NB4 (cell line): Measurements from ENCODE around the gene CEP104.

Experiments used
- POLR2A ChIP-seq: IDR thresholded peaks from 2 replicates; pipeline ENCODE4 v1.6.1; 2011; ENCODE audit warnings: mild to moderate bottlenecking; ENCODE audit not compliant: insufficient read length; ENCODE audit errors: extremely low read depth
- TF ChIP-seq, protein P1 (sequence below): IDR thresholded peaks from one replicate; pipeline ENCODE4 v1.5.1; 2012; ENCODE audit warnings: low read depth, low read length

DNA sequence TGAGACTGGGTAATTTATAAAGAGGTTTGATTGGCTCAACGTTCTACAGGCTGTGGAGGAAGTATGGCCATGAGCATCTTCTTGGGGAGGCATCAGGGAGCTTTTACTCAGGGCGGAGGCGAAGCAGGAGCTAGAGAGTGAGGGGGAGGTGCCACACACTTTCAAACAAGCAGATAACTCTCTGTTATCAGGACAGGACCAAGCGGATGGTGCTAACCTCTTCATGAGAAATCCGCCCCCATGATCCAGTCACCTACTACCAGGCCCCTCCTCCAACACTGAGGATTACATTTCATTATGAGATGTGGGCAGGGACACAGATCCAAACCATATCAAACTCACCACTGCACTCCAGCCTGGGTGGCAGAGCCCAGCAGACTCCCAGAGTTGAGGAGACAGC lies 49.2 kb downstream of the CEP104 start:
- no peak for TF ChIP-seq POLR2A
- TF ChIP-seq, protein P1, sequence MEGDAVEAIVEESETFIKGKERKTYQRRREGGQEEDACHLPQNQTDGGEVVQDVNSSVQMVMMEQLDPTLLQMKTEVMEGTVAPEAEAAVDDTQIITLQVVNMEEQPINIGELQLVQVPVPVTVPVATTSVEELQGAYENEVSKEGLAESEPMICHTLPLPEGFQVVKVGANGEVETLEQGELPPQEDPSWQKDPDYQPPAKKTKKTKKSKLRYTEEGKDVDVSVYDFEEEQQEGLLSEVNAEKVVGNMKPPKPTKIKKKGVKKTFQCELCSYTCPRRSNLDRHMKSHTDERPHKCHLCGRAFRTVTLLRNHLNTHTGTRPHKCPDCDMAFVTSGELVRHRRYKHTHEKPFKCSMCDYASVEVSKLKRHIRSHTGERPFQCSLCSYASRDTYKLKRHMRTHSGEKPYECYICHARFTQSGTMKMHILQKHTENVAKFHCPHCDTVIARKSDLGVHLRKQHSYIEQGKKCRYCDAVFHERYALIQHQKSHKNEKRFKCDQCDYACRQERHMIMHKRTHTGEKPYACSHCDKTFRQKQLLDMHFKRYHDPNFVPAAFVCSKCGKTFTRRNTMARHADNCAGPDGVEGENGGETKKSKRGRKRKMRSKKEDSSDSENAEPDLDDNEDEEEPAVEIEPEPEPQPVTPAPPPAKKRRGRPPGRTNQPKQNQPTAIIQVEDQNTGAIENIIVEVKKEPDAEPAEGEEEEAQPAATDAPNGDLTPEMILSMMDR: no peak
